ENCODE measurements around the gene SDHAF2.

GRCh38 chr11:61476371-61476770, 46.4 kb downstream of the SDHAF2 start:
- TF ChIP-seq CTCF (IDR thresholded peaks at IDR 0.05), result no peak
- TF ChIP-seq RAD21 (IDR thresholded peaks at IDR 0.05; ENCODE audit: low read length), result no peak
